Measurements from ENCODE around the gene GDNF.

The GDNF gene

DNA sequence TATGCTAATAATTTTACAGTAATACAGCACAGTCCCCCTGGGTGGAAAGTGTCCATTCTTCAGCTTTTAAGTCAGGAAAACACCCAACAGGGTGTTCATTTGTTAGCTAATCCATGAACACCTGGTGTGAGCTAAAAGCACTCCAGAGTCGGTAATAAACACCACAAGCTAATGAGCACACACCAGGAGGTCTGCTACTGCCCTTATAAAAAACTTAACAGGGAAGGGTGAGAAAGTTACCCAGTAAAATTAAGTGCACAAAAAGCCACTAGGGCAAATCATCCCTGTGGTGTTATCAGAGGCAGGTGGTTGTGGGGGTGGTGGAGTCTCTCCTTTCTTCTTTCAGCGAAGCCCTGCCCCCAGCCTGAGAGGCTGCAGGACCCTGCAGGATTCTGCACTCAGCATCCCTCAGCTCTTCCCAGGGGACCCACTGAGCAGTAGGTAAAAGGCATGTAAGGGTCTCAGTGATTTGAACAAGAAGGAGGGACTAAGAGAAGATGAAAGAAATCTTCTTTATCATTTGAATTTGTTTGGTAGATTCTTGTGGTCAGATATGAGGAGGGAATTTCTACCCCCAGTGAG, 14.4 kb downstream of the GDNF start:
- Histone ChIP-seq H3K4me1 (ENCODE audit: control insufficient read depth, insufficient read depth, low read length) (peaks cover 7% of the 10 kb centered on the region), H3K27me3 (ENCODE audit: control insufficient read depth, insufficient read depth, low read length, poor library complexity, severe bottlenecking) (no peaks in the 10 kb centered on the region), H3K36me3 (ENCODE audit: control insufficient read depth, insufficient read depth, low read length) (no peaks in the 10 kb centered on the region), H3K9me3 (ENCODE audit: control insufficient read depth, low read length) (no peaks in the 10 kb centered on the region), H3K27ac (ENCODE audit: insufficient read depth, low read depth, low read length, poor library complexity, severe bottlenecking) (no peak overlapping the region), H3K4me3 (ENCODE audit: insufficient read depth, low read depth, low read length) (no peak overlapping the region)
- 0% methylated on average over 1 of the region's 2 CpGs for WGBS, 2 experiments

DNA sequence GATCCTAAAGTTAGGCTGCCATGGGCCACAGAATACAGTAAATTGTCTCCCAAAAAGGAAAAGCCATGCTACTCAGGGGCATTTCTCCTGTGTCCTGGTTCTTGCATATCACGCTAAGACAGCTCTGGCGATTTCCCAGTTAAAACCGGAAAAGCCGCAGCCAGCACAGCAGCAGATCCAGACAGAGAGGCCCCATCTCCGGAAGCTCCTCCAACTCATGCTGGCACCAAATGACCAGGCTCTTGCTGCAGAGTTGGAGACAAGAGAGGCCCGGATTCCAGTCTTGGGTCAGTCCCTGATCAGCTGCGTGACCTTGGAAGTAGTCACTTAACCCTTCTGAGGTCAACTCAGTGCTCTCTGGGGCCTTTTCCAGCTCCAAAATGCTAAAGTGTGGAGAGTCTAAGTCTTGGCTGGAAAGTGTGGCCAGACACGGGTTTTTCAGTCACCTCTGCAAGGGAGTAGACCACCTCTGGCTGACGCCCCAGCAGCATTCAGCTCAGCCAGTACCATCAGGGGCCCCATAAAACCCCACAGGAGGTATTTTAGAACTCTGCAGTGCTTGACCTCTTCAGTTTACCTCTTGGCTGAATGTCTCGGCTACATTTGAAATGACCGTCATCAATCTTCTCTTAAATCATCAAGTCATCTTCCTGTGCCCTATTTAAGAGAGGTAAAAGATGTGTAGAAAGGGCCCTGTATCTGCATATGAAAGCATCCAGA, 16.2 kb downstream of the GDNF start:
- H3K4me1 ChIP-seq (ENCODE audit: control insufficient read depth, insufficient read depth, low read length), result peaks cover 7% of the 10 kb centered on the region
- H3K36me3 ChIP-seq (ENCODE audit: control insufficient read depth, insufficient read depth, low read length), result no peaks in the 10 kb centered on the region
- H3K27me3 ChIP-seq (ENCODE audit: control insufficient read depth, insufficient read depth, low read length, poor library complexity, severe bottlenecking), result no peaks in the 10 kb centered on the region
- no peak overlapping the region for H3K4me3 ChIP-seq (ENCODE audit: insufficient read depth, low read depth, low read length)
- H3K9me3 ChIP-seq (ENCODE audit: control insufficient read depth, low read length), result no peaks in the 10 kb centered on the region
- no peak overlapping the region for H3K27ac ChIP-seq (ENCODE audit: insufficient read depth, low read depth, low read length, poor library complexity, severe bottlenecking)
- 88 to 90% methylated on average over 10 to 11 of the region's 11 CpGs for WGBS, 2 experiments

DNA sequence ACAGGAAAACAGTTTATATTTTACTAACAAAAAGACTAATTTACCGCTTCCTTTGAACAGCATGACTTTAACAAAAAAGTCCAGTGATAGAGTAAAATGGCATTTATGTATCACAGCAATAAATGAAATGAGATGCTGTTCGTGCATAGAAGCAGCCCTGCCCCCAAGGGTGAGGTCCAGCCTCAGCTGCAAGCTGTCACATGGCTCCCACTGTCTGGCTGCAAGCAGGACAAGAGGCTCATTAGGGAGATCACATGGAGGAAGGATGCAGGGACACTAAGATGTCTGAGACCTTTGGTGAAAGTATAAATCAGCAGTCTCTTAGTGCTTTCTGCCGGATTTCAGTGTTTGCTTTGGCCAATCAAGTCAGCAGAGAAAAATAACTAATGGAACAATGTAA, 23.0 kb downstream of the GDNF start:
- 69 to 79% methylated on average over 3 of the region's 3 CpGs for WGBS, 2 experiments
- Histone ChIP-seq H3K27ac (ENCODE audit: insufficient read depth, low read depth, low read length, poor library complexity, severe bottlenecking) (no peak overlapping the region), H3K4me3 (ENCODE audit: insufficient read depth, low read depth, low read length) (no peak overlapping the region), H3K36me3 (ENCODE audit: control insufficient read depth, insufficient read depth, low read length) (no peaks in the 10 kb centered on the region), H3K4me1 (ENCODE audit: control insufficient read depth, insufficient read depth, low read length) (no peaks in the 10 kb centered on the region), H3K27me3 (ENCODE audit: control insufficient read depth, insufficient read depth, low read length, poor library complexity, severe bottlenecking) (no peaks in the 10 kb centered on the region), H3K9me3 (ENCODE audit: control insufficient read depth, low read length) (no peaks in the 10 kb centered on the region)

DNA sequence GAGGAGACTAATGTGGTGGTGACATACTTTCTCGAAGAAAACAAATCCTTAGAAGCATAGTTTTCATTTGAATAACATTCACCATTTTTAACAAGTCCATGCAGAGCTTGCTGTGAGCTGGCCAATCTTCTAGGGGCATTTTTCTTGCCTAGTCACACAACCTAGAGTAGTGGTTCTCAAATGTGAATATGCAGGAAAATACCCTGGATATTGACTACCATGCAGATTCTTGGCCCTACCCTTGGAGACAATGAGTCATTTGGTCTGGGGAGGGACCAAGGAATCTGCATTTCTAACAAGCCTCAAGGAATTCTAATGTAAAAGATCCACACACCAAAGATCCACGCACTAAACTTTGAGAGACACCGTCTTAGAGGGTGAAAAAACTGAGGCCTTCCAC, 23.5 kb downstream of the GDNF start:
- Histone ChIP-seq H3K9me3 (ENCODE audit: control insufficient read depth, low read length) (no peaks in the 10 kb centered on the region), H3K27ac (ENCODE audit: insufficient read depth, low read depth, low read length, poor library complexity, severe bottlenecking) (no peak overlapping the region), H3K4me1 (ENCODE audit: control insufficient read depth, insufficient read depth, low read length) (no peaks in the 10 kb centered on the region), H3K27me3 (ENCODE audit: control insufficient read depth, insufficient read depth, low read length, poor library complexity, severe bottlenecking) (no peaks in the 10 kb centered on the region), H3K36me3 (ENCODE audit: control insufficient read depth, insufficient read depth, low read length) (no peaks in the 10 kb centered on the region), H3K4me3 (ENCODE audit: insufficient read depth, low read depth, low read length) (no peak overlapping the region)
- WGBS, 2 experiments, result 78 to 94% methylated on average over 3 of the region's 3 CpGs

DNA sequence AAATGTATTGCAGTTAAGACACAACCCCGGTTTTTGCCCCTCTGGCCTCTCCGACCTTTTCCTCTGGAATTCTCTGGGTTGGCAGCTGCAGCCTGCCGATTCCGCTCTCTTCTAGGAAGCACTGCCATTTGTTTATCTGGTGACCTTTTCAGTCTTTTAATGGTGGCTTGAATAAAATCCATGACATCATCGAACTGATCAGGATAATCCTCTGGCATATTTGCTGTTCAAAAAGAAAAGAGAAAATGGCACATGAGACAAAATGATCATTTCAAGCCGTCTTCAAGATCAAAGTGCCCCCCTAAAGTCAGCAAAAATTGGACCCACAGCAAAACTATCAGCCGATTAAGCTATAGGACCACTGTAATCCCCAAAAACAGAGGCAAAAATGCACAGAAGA, 23.9 kb downstream of the GDNF start:
- Histone ChIP-seq H3K27ac (ENCODE audit: insufficient read depth, low read depth, low read length, poor library complexity, severe bottlenecking) (no peak overlapping the region), H3K9me3 (ENCODE audit: control insufficient read depth, low read length) (no peaks in the 10 kb centered on the region), H3K4me3 (ENCODE audit: insufficient read depth, low read depth, low read length) (no peak overlapping the region), H3K36me3 (ENCODE audit: control insufficient read depth, insufficient read depth, low read length) (no peaks in the 10 kb centered on the region), H3K4me1 (ENCODE audit: control insufficient read depth, insufficient read depth, low read length) (no peaks in the 10 kb centered on the region), H3K27me3 (ENCODE audit: control insufficient read depth, insufficient read depth, low read length, poor library complexity, severe bottlenecking) (no peaks in the 10 kb centered on the region)
- WGBS, 2 experiments, result 89 to 90% methylated on average over 7 of the region's 7 CpGs

DNA sequence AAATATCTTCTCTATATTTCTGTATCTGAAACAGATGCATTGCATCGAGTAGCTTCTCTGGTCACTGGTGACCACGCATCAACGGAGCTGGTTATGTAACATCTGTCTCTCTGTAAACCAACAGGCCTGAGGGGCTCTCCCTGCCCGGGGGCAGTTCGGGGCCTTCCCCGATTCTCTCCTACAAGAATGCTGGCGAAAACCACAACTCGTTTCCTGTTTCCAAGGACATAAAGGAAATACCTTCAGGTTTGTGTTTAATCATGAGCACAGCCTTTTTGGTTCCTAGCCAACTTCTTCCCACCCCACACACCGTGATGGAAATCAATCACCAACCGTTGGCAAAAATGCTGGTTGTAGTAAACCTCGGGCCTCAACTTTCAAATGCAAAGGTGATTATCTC, 25.1 kb downstream of the GDNF start:
- Histone ChIP-seq H3K36me3 (ENCODE audit: control insufficient read depth, insufficient read depth, low read length) (no peaks in the 10 kb centered on the region), H3K4me1 (ENCODE audit: control insufficient read depth, insufficient read depth, low read length) (no peaks in the 10 kb centered on the region), H3K4me3 (ENCODE audit: insufficient read depth, low read depth, low read length) (no peak overlapping the region), H3K9me3 (ENCODE audit: control insufficient read depth, low read length) (no peaks in the 10 kb centered on the region), H3K27ac (ENCODE audit: insufficient read depth, low read depth, low read length, poor library complexity, severe bottlenecking) (no peak overlapping the region), H3K27me3 (ENCODE audit: control insufficient read depth, insufficient read depth, low read length, poor library complexity, severe bottlenecking) (no peaks in the 10 kb centered on the region)
- WGBS, 2 experiments, result 93 to 96% methylated on average over 11 of the region's 11 CpGs

DNA sequence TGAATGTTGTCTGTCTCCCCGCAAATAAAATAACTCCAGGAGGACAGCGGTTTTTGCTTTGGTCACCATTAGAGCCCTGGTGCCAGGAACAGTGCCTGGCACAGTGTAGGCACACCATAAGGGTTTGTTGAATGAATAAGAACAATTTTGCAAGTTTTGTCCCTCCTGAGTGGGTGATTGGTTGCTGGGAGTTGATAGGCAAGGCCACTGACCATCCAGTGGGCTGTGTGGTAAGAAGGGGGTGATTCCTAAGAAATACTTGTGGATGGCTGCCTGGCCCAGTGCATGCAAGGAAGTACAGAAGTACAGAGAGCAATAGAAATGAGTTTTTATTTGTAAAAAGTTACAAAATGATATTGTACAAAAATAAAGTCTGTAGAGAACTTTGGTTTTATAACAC, 27.5 kb downstream of the GDNF start:
- Histone ChIP-seq H3K27ac (ENCODE audit: insufficient read depth, low read depth, low read length, poor library complexity, severe bottlenecking) (no peak overlapping the region), H3K9me3 (ENCODE audit: control insufficient read depth, low read length) (no peaks in the 10 kb centered on the region), H3K36me3 (ENCODE audit: control insufficient read depth, insufficient read depth, low read length) (no peaks in the 10 kb centered on the region), H3K27me3 (ENCODE audit: control insufficient read depth, insufficient read depth, low read length, poor library complexity, severe bottlenecking) (no peaks in the 10 kb centered on the region), H3K4me1 (ENCODE audit: control insufficient read depth, insufficient read depth, low read length) (no peaks in the 10 kb centered on the region), H3K4me3 (ENCODE audit: insufficient read depth, low read depth, low read length) (no peak overlapping the region)
- 98 to 99% methylated on average over 2 of the region's 2 CpGs for WGBS, 2 experiments

DNA sequence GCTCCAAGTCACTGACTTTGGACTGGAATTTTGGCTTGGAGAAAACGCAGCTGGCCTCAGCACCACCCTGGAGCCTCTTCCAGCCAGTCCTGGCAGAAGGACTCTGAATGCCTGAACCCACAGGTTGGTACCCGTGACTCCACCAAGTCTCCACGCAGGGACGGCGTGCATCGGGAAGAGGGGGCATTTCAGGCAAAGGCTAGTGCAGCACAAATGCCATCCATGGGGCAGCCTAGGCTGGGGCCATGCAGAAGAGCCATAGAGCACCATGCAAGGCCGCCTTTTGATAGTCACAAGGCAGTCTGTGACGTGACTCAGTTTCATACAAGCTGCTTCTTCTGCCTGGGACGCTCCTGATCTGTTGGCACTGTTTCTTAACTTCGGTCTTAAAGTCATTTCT, 28.0 kb downstream of the GDNF start:
- Histone ChIP-seq H3K36me3 (ENCODE audit: control insufficient read depth, insufficient read depth, low read length) (no peaks in the 10 kb centered on the region), H3K9me3 (ENCODE audit: control insufficient read depth, low read length) (no peaks in the 10 kb centered on the region), H3K27me3 (ENCODE audit: control insufficient read depth, insufficient read depth, low read length, poor library complexity, severe bottlenecking) (no peaks in the 10 kb centered on the region), H3K4me3 (ENCODE audit: insufficient read depth, low read depth, low read length) (no peak overlapping the region), H3K27ac (ENCODE audit: insufficient read depth, low read depth, low read length, poor library complexity, severe bottlenecking) (no peak overlapping the region), H3K4me1 (ENCODE audit: control insufficient read depth, insufficient read depth, low read length) (no peaks in the 10 kb centered on the region)
- WGBS, 2 experiments, result 96 to 97% methylated on average over 10 of the region's 10 CpGs

DNA sequence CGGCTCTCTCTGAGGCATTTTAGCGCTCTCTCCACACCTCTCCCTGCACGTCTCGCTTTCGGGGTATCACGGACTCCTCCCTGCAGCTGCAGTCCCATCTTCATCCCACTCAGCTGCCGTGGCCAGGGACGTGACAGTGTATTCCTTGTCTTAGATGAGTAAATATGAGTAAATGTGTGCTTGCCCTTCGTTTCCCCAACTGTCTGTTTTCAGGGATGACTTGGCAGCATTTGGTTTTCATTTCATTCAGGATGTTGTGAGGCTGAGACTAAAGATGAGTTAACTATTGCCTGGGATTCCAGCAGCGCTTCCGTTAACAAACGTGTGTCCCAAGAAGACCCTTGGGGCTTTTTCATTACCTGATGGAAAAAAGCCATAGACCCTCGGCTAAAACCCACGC, 29.5 kb downstream of the GDNF start:
- Histone ChIP-seq H3K9me3 (ENCODE audit: control insufficient read depth, low read length) (no peaks in the 10 kb centered on the region), H3K4me3 (ENCODE audit: insufficient read depth, low read depth, low read length) (no peak overlapping the region), H3K36me3 (ENCODE audit: control insufficient read depth, insufficient read depth, low read length) (no peaks in the 10 kb centered on the region), H3K27ac (ENCODE audit: insufficient read depth, low read depth, low read length, poor library complexity, severe bottlenecking) (no peak overlapping the region), H3K27me3 (ENCODE audit: control insufficient read depth, insufficient read depth, low read length, poor library complexity, severe bottlenecking) (no peaks in the 10 kb centered on the region), H3K4me1 (ENCODE audit: control insufficient read depth, insufficient read depth, low read length) (no peaks in the 10 kb centered on the region)
- WGBS, 2 experiments, result 88 to 93% methylated on average over 14 of the region's 14 CpGs

DNA sequence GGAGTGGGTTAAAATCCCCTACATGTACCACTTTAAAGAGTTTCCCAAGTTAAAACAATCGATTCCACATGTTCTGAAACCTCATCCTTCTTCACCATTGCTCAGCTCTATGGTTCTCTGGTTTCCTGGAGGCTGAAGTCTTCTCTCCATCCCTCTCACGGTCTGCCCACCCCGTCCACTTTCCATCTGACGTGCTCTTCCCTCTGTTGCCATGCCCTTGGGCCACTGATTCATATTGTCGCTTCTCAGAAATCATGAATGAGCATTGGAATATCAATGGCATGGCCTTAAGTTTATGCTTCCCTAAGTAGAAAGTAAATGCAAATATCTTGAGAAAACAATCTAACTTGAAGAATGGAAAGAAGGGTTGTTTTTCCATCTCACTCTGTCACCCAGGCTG, 30.9 kb downstream of the GDNF start:
- Histone ChIP-seq H3K9me3 (ENCODE audit: control insufficient read depth, low read length) (no peaks in the 10 kb centered on the region), H3K27me3 (ENCODE audit: control insufficient read depth, insufficient read depth, low read length, poor library complexity, severe bottlenecking) (no peaks in the 10 kb centered on the region), H3K4me1 (ENCODE audit: control insufficient read depth, insufficient read depth, low read length) (no peaks in the 10 kb centered on the region), H3K27ac (ENCODE audit: insufficient read depth, low read depth, low read length, poor library complexity, severe bottlenecking) (no peak overlapping the region), H3K36me3 (ENCODE audit: control insufficient read depth, insufficient read depth, low read length) (no peaks in the 10 kb centered on the region), H3K4me3 (ENCODE audit: insufficient read depth, low read depth, low read length) (no peak overlapping the region)
- 92 to 94% methylated on average over 5 of the region's 5 CpGs for WGBS, 2 experiments

Measured in ectodermal cell (in vitro differentiated cells).